ENCODE measurements around the gene ACBD6. TPM values are rescaled to one million over a fixed set of nuclear protein-coding genes. Genes with fewer than 3 reads are reported as not detected.

The ACBD6 gene
- total RNA-seq, 1 experiment from 2014 or later = 63.7 TPM

GRCh38 chr1:180264595-180264994 lies 237.8 kb downstream of the ACBD6 start:
- TF ChIP-seq CTCF (conservative IDR thresholded peaks at IDR 0.05; ENCODE audit: low read depth, low read length) (no peak), EZH2 (IDR thresholded peaks at IDR 0.05; ENCODE audit: borderline replicate concordance, low read depth, low read length, poor library complexity, severe bottlenecking) (no peak)
- ChIA-PET POLR2A (ENCODE audit: low non-redundant PET) (no interaction called here), CTCF (no interaction called here)
- intact Hi-C loops (cut with micrococcal nuclease; ENCODE audit: unreplicated experiment) = no loop called here
- Histone ChIP-seq H3K36me3 (ENCODE audit: insufficient read depth, low read length, poor library complexity, severe bottlenecking) (no peaks in the 10 kb centered on the region), H3K9me3 (ENCODE audit: low read depth, low read length, poor library complexity, severe bottlenecking) (no peaks in the 10 kb centered on the region), H3K27ac (ENCODE audit: low read depth, low read length, poor library complexity, severe bottlenecking) (no peak overlapping the region), H3K27me3 (replicated peaks; ENCODE audit: insufficient read depth, low read depth, low read length, poor library complexity) (no peaks in the 10 kb centered on the region), H3K4me3 (ENCODE audit: low read depth, low read length, poor library complexity, severe bottlenecking) (no peak overlapping the region), H3K4me1 (ENCODE audit: insufficient read depth, low read length, poor library complexity, severe bottlenecking) (no peaks in the 10 kb centered on the region)
- BruUV-seq (replicated peaks) = no TSS peak
- no peak for DNase-seq (ENCODE audit: low spot score)

GRCh38 chr1:180262628-180263488 lies 239.5 kb downstream of the ACBD6 start:
- ChIA-PET CTCF (no interaction called here), POLR2A (ENCODE audit: low non-redundant PET) (interaction anchor here (0.5 kb wide), 1 partner anchor 109 kb away, joined by 3 read pairs; no protein-coding TSS in a partner anchor)
- H3K27me3 ChIP-seq (replicated peaks; ENCODE audit: insufficient read depth, low read depth, low read length, poor library complexity) = no peaks in the 10 kb centered on the region
- H3K9me3 ChIP-seq (ENCODE audit: low read depth, low read length, poor library complexity, severe bottlenecking) = no peaks in the 10 kb centered on the region
- TF ChIP-seq EZH2 (IDR thresholded peaks at IDR 0.05; ENCODE audit: borderline replicate concordance, low read depth, low read length, poor library complexity, severe bottlenecking) (no peak), CTCF (conservative IDR thresholded peaks at IDR 0.05; ENCODE audit: low read depth, low read length) (no peak)
- H3K36me3 ChIP-seq (ENCODE audit: insufficient read depth, low read length, poor library complexity, severe bottlenecking) = no peaks in the 10 kb centered on the region
- H3K27ac ChIP-seq (ENCODE audit: low read depth, low read length, poor library complexity, severe bottlenecking) = no peak overlapping the region
- DNase-seq (ENCODE audit: low spot score) = peak; percentile 17
- H3K4me3 ChIP-seq (ENCODE audit: low read depth, low read length, poor library complexity, severe bottlenecking) = no peak overlapping the region
- BruUV-seq (replicated peaks) = no TSS peak
- intact Hi-C loops (cut with micrococcal nuclease; ENCODE audit: unreplicated experiment) = no loop called here
- no peaks in the 10 kb centered on the region for H3K4me1 ChIP-seq (ENCODE audit: insufficient read depth, low read length, poor library complexity, severe bottlenecking)

GRCh38 chr1:180261524-180262155 lies 240.7 kb downstream of the ACBD6 start:
- POLR2A ChIA-PET (ENCODE audit: low non-redundant PET) = no interaction called here
- no peak for DNase-seq (ENCODE audit: low spot score)
- no peak overlapping the region for H3K27ac ChIP-seq (ENCODE audit: low read depth, low read length, poor library complexity, severe bottlenecking)
- H3K27me3 ChIP-seq (replicated peaks; ENCODE audit: insufficient read depth, low read depth, low read length, poor library complexity) = no peaks in the 10 kb centered on the region
- CTCF ChIA-PET = interaction anchor here (1.6 kb wide), 1 partner anchor 9 kb away, joined by 6 read pairs; no protein-coding TSS in a partner anchor
- H3K9me3 ChIP-seq (ENCODE audit: low read depth, low read length, poor library complexity, severe bottlenecking) = no peaks in the 10 kb centered on the region
- intact Hi-C loops (cut with micrococcal nuclease; ENCODE audit: unreplicated experiment) = no loop called here
- H3K4me3 ChIP-seq (ENCODE audit: low read depth, low read length, poor library complexity, severe bottlenecking) = no peak overlapping the region
- TF ChIP-seq CTCF (conservative IDR thresholded peaks at IDR 0.05; ENCODE audit: low read depth, low read length) (no peak), EZH2 (IDR thresholded peaks at IDR 0.05; ENCODE audit: borderline replicate concordance, low read depth, low read length, poor library complexity, severe bottlenecking) (no peak)
- H3K36me3 ChIP-seq (ENCODE audit: insufficient read depth, low read length, poor library complexity, severe bottlenecking) = no peaks in the 10 kb centered on the region
- H3K4me1 ChIP-seq (ENCODE audit: insufficient read depth, low read length, poor library complexity, severe bottlenecking) = no peaks in the 10 kb centered on the region
- no TSS peak for BruUV-seq (replicated peaks)
